ENCODE data around the gene COL4A6.

GRCh38 chrX:108397627-108398391 lies 40.4 kb downstream of the COL4A6 start:
- TF ChIP-seq CTCF (IDR thresholded peaks at IDR 0.05) = no peak
- no peak for TF ChIP-seq POLR2AphosphoS5 (IDR thresholded peaks at IDR 0.05)
- no peak for TF ChIP-seq POLR2A (IDR thresholded peaks at IDR 0.05)
